GM19468 (cell line): ENCODE measurements around the gene BEST1.

Source experiments
- ATAC-seq: cut with Tn5 transposase; IDR thresholded peaks from one replicate; pipeline ENCODE4 v1.9.1; 2021; ENCODE audit warnings: mild to moderate bottlenecking, moderate library complexity, moderate number of reproducible peaks; ENCODE audit not compliant: unreplicated experiment; ENCODE audit errors: extremely low read depth

Gene BEST1

GRCh38 chr11:61950035-61950547, at the start of gene BEST1:
BEST1 (plus strand) TSS chr11:61950351; CDS start chr11:61951807, 1,456 bp downstream.
- no peak for ATAC-seq

DNA sequence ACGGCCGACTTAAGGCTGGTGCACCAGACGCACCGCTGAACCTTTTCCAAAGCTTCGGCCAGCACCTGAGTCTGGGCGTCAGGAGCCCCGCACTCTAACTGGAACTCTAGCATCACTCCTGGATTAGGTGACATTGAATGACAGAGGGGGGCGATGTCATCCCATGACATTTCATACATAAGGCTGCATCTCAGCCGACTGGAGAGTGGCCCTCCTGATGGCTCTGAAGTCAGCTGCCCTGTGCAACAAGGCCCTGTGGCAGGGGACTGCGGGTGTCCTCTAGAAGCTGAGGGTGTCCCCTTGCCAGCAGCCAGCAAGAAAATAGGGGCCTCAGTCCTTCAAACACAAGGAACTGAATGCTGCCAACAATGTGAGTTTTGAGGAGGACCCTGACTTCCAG, 48.8 kb upstream of the BEST1 start:
- no peak for ATAC-seq

GRCh38 chr11:61902313-61902712, 47.8 kb upstream of the BEST1 start:
- ATAC-seq, result no peak

DNA sequence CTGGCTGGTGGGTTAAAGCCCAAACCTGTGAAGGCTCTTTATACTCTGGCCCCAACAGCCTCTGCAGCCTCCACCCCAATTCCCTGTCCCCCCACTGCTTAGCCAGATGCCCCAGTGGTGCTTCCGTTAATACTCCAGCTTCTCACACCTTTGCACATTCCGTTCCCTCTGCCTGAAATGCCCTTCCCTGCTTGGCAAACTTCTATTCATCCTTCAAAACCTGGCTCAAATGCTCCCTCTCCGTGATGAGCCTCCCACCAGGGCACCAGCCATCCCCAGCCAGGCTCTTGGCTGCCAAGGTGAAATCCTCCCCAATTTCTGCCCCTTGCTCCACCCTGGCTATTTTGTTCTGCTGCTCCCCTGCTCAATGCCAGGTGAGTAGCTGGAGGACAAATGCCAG, 46.3 kb upstream of the BEST1 start:
- ATAC-seq, result no peak

DNA sequence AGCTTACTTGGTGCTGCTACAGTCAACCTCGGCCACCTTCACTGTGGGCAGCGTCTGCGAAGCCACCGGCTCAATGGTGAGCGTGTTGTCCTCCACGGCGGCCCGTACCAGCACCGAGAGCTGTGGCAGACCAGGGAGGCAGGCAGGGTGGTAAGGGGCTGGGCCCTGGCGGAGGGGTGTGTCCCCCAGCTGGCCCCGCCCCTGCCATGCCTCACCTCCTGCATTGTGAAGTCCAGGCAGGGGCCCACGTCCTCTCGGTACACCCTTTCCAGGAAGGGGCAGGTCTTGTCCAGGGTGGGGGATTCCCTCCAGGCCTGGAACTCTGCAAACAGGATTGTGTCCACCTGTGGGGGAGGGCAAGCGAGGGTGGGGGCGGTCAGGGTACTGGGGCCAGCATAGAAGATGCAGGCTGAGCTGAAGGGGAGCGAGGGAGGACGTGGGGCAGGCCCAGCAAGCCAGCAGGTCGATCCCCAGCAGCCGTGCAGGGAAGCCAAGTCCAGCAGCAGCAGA, 45.6 kb upstream of the BEST1 start:
- ATAC-seq, result no peak

DNA sequence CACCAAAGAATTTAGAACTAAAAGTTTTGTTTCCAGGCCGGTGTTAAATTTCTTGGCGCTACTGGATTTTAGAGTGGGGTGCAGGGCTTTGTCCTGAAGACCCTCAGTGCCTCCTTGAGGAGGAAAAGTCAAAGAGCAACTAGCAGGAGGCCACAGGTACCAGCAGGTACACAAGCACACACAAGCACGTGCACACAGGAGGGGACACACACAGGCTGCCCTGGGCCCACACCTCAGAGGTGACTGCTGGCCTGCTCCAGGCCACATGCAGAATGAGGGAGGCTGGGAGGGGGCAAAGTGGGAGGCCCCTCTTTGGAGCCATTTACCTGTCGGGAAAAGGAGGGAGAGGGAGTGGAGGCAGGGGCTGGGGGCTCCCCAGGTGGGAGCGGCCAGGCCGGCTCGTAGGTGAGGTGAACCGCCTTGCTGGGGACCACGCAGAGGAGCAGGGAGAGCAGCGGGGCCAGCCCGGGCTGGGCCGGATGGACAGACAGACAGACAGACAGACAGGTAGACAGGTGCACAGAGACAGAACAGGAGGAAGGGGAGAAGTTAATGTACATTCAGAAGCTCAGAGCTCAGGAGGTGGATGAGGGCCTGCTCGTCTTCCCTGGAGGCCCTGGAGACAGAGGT, 45.0 kb upstream of the BEST1 start:
- ATAC-seq, result no peak

- no peak for ATAC-seq
Measured at GRCh38 chr11:61905801-61906521, 44.2 kb upstream of the BEST1 start.

GRCh38 chr11:61906522-61906909, 43.6 kb upstream of the BEST1 start:
- no peak for ATAC-seq

GRCh38 chr11:61907282-61907681, 42.9 kb upstream of the BEST1 start:
- ATAC-seq, result no peak

DNA sequence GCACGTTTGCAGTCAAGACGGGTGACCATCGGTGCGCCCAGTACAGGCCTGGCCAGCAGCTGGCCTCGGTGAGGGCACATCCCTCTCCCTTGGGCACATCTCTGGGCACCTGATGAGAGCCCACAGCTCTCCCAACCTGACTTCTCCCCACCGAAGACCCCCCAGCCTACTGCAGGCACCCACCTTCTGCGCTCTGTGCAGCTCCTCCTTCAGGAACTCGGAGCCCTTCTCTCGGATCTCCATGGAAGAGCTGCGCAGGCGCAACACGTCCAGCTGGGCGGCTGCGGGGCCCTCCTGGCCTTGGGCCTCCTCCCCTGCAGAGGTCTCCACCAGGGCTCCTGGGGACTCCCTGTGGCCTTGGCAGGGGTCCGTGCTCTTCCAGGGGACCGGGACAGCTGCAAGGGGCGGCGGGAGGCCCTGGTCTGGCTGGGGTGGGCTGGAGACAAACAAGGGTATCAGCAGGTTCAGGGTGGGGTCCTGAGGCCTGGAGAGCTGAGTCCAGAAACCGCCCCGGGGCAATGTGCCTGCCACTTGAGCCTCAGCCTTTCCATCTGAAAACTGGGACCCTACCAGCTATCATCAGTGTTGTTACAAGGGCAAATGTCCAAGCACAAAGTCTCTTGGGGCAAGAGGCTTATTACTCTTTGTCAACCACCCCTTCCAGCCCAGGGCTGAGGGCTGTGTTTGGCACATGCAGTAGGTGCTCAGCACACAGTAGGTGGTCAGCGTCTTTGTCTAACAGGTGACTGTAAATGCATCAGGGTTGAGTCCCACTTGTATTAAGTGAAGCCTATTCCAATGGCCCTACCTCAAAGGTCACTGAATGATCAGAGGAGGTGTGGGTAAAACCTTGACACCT, 42.1 kb upstream of the BEST1 start:
- no peak for ATAC-seq

- ATAC-seq, result no peak
Measured at GRCh38 chr11:61908730-61909316, 41.3 kb upstream of the BEST1 start.

DNA sequence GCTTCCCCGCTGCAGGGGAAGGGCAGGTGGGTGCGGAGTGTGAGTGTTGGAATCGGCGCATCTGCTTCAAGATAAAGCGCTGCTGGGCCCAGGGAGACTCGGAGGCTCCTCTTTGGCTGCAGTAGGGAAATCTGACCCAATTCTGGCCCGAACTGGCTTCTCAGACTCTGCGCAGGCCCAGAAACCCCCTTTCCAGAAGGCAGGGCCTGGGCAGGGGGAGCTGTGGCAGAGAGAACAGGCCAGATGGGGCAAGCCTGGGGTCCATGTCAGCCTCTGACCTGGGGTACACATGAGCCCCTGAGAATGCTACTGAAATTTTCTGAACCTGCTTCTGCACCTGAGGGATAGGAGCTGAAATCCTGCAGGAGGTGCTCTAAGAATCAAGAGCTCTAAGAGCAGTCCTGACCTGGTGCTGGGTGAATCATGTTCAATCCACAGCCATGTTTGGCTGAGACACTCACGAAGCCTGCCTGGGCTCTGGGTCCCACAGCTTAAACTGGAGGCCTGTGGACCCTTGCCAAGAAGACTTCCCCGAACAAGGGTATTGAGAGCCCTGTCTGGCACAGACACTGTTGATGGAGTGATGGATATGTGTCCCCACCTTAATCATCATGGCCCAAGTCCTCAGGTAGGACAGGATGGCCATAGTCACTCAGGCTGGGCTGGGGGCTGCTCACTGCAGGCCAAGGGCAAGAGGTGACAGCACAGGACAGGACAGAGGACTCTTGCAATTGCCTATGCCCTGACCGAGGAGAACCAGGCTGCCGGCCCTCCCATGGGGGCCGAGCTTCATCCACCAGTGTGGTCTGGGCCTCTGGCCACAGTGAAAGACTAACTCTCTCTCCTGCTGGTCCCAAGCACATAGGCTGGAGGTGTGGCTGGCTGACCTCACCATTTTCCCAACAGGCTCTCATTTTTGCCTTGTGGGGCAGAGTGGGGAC, 39.7 kb upstream of the BEST1 start:
- no peak for ATAC-seq

DNA sequence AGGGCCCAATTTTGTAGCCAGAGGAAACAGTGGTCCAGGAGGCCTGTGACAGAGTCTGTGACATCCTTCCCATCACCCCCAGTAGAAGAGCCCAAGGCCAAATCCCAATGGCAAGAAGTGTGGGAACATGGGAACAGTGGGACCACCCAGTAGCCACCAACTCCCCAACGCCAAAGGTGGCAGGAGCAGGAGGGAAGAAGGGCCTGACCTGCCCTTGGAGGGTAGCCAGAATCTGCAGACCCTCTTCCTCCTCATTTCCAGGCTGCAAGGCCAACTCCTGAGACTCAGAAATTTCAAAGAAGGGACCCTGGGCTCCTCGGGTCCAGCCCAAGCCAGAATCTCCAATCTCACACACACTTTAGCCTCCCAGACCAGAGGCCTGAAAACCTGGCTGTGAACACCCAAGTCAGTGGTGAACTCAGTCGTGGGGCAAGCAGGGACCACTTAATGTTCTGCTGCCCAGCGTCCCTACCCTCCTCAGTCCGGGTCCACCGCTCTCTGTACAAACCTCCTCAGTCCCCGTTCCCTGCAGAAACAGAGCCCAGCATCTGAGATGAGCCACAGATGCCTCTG, 38.9 kb upstream of the BEST1 start:
- ATAC-seq, result no peak

DNA sequence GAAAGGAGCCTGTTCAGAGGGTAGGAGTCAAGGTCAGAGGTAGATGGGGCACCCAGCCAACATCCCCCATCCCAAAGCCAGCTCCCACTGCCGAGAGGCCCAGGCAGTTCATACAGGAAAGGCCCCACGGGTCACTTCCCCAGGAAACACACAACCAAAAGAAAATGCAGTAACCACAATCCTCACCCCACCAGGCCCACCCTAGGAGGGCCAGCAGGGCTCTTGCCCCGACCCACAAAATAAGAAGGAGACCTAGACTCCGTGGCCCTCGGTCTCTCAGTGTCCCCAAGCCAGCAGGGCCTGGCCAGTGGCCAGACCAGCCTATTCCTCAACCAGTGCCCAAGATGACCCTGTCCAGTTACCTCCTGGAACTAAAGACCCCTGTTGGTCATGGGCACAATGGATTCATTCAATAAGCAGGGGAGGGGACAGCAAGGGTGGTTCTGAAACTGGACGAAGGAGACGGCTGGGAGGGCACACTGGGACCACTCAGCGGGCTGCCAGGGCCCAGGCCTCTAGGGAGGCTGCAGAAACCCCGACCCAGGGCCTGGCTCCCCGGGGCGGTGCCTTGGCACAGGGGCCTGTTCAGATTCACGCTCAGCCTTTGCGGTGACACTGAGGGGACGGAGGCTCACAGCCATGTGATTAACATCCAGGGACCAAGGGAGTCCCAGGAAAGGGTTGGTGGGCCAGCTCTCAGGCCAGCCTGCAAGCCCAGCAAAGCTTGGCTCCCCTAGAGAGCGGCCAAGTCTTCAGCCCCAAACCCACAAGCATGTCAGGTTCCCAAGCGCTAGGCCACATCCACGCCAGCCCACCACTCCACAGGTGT, 38.2 kb upstream of the BEST1 start:
- ATAC-seq, result no peak

GRCh38 chr11:61912530-61912898, 37.6 kb upstream of the BEST1 start:
- no peak for ATAC-seq

- no peak for ATAC-seq
Measured at GRCh38 chr11:61912991-61913698, 37.0 kb upstream of the BEST1 start.

DNA sequence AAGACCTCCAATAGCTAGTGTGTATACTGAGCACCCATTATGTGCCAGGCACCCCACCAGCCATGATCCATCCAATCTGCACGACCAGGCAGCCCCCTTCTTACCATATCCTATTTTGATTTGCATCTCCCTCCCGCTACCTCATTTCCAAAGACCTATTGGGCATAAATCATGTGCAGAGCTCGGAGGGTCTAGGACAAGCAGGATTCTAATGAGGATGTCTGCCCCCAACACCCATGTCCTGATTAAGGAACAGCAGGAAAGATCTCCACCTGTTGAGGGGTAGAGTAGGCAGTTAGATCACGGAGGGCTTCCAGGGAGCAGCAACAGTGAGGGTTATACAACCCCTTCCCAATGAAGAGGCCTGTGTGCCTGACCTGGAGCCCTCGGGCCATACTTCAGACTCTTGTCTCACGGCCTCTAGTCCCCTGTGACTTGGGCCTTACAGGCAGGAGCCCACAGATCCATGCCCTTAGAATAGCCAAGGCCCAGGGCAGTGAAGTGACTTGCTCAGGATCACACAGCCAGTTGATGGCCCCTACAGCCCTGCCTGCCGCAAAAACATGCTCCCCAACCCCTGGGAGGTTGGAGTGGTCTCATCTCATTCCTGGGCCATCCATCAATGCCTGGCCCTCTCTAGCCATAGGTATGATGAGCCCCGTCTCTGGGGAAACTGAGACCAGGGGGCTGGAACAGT, 36.3 kb upstream of the BEST1 start:
- no peak for ATAC-seq
